MCF 10A (cell line): Measurements from ENCODE around the gene BCL2L13. TPM values are rescaled to one million over a fixed set of nuclear protein-coding genes. Genes with fewer than 3 reads are reported as not detected.
A peak's percentile ranks its signal among the peaks of the same experiment; 100 is the strongest.

Source experiments
- BruUV-seq: library from RNA; stranded (reverse); fragments of 400-500 nt; replicated peaks from 2 replicates; lab custom pipeline; 2021; lab: Mats Ljungman, UMichigan
- CTCF ChIA-PET: fragments of 300-600 bp; sonication (Branson Sonifier 250); formaldehyde crosslinking; extraction: SDS; loops from one replicate; lab custom pipeline; 2021; ENCODE audit warnings: antibody characterized with exemption, inconsistent platforms; lab: Yijun Ruan, JAX
- POLR2A ChIA-PET: fragments of 300-600, 350-650 bp; sonication (Branson Sonifier 250); formaldehyde crosslinking; extraction: SDS; loops from one replicate; lab custom pipeline; 2020; ENCODE audit warnings: antibody characterized with exemption, inconsistent platforms; lab: Yijun Ruan, JAX
- DNase-seq: peaks from one replicate; pipeline ENCODE4 v3.0.0-alpha.2; 2018; ENCODE audit not compliant: unreplicated experiment
- H3K27ac Mint-ChIP-seq: one replicate; pipeline ENCODE4 v1.8.0; 2022; ENCODE audit warnings: mild to moderate bottlenecking, low read depth, mixed read lengths; ENCODE audit not compliant: unreplicated experiment
- H3K27me3 Mint-ChIP-seq: one replicate; pipeline ENCODE4 v1.8.0; 2022; ENCODE audit warnings: mixed read lengths; ENCODE audit not compliant: insufficient read depth, unreplicated experiment
- H3K36me3 Mint-ChIP-seq: one replicate; pipeline ENCODE4 v1.8.0; 2022; ENCODE audit warnings: mild to moderate bottlenecking, moderate library complexity, mixed read lengths; ENCODE audit not compliant: insufficient read depth, unreplicated experiment
- H3K4me1 Mint-ChIP-seq: one replicate; pipeline ENCODE4 v1.8.0; 2022; ENCODE audit warnings: mixed read lengths; ENCODE audit not compliant: insufficient read depth, unreplicated experiment
- H3K4me3 Mint-ChIP-seq: one replicate; pipeline ENCODE4 v1.8.0; 2022; ENCODE audit warnings: mild to moderate bottlenecking, moderate library complexity, mixed read lengths; ENCODE audit not compliant: unreplicated experiment
- H3K9me3 Mint-ChIP-seq: one replicate; pipeline ENCODE4 v1.8.0; 2022; ENCODE audit warnings: mixed read lengths; ENCODE audit not compliant: unreplicated experiment
- CTCF ChIP-seq: fragments of 200-600 bp; IDR thresholded peaks from one replicate; pipeline ENCODE4 v1.8.0; 2022; ENCODE audit warnings: antibody characterized with exemption, mild to moderate bottlenecking; ENCODE audit not compliant: unreplicated experiment
- intact Hi-C: fragments of 100-400 bp; cut with micrococcal nuclease; formaldehyde crosslinking; loops from 2 replicates; pipeline ENCODE4 v1.14.1; 2022
- total RNA-seq: library from RNA; stranded (reverse); gene quantifications from 2 replicates; pipeline ENCODE4 v1.2.3, GENCODE V29; 2022

BCL2L13 gene
- total RNA-seq, 1 experiment from 2014 or later, result 75.1 TPM

DNA sequence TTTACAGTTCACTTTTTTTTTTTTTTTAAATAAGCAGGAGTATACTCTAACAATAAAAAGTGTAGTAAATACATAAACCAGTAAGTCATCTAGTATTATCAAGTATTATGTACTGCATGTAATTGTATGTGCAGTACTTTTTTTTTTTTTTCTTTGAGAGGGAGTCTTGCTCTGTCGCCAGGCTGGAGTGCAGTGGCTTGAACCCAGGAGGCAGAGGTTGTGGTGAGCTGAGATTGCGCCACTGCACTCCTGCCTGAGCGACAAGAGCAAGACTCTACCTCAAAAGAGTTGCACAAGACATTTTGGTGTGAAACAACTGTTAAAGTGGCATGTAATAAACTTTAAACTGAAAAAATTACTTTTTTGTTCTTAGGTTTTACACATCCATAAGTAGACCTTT is 16.7 kb downstream of the BCL2L13 start:
- ChIA-PET POLR2A (interaction anchor here (1.1 to 2.5 kb wide), 3 partner anchors 8 to 16 kb away, joined by 3 to 10 read pairs (median 4); partner anchors contain the start of gene BCL2L13), CTCF (interaction anchor here (0.7 to 0.9 kb wide), 2 partner anchors 12 to 22 kb away, joined by 3 read pairs; no protein-coding TSS in a partner anchor)
- Mint-ChIP-seq H3K4me1 (no peaks in the 10 kb centered on the region), H3K27ac (no peak overlapping the region), H3K36me3 (peaks cover 63% of the 10 kb centered on the region), H3K27me3 (no peaks in the 10 kb centered on the region), H3K4me3 (no peak overlapping the region), H3K9me3 (peaks cover 7% of the 10 kb centered on the region)
- no peak for TF ChIP-seq CTCF
- peak; percentile 46 for DNase-seq
- intact Hi-C loops, result no loop called here
- BruUV-seq, result no TSS peak

DNA sequence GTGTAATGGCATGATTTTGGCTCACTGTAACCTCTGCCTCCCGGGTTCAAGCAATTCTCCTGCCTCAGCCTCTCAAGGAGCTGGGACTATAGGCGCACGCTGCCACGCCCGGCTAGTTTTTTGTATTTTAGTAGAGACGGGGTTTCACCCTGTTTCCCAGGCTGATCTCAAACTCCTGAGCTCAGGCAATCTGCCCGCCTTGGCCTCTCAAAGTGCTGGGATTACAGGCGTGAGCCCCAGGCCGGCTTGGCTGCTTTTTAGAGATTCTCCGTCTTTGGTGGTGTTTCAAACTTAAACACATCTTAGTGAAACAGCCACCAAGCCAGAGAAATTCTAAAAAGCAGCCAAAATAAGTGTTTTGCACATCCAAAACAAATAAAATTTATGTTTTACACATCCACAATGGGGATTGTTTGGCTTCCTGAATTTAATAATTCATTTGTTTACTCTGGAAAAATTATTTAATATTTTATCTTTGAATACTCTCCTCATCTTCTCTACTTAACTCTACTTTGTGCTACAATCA is 18.4 kb downstream of the BCL2L13 start:
- H3K27me3 Mint-ChIP-seq, result no peaks in the 10 kb centered on the region
- DNase-seq, result no peak
- peaks cover 7% of the 10 kb centered on the region for H3K9me3 Mint-ChIP-seq
- peaks cover 72% of the 10 kb centered on the region for H3K36me3 Mint-ChIP-seq
- H3K4me1 Mint-ChIP-seq, result no peaks in the 10 kb centered on the region
- POLR2A ChIA-PET, result interaction anchor here (2.5 kb wide), 1 partner anchor 18 kb away, joined by 10 read pairs; the partner anchor contains the start of gene BCL2L13
- CTCF ChIA-PET, result no interaction called here
- intact Hi-C loops, result no loop called here
- H3K27ac Mint-ChIP-seq, result no peak overlapping the region
- BruUV-seq, result TSS peak; percentile 42
- no peak for TF ChIP-seq CTCF
- no peak overlapping the region for H3K4me3 Mint-ChIP-seq

GRCh38 chr22:17664414-17665055 is 26.0 kb downstream of the BCL2L13 start:
- H3K27me3 Mint-ChIP-seq, result no peaks in the 10 kb centered on the region
- no peak for TF ChIP-seq CTCF
- no peak overlapping the region for H3K27ac Mint-ChIP-seq
- DNase-seq, result no peak
- ChIA-PET POLR2A (interaction anchor here (1.2 kb wide), 1 partner anchor 11 kb away, joined by 5 read pairs; no protein-coding TSS in a partner anchor), CTCF (interaction anchor here (0.7 to 0.8 kb wide), 2 partner anchors 106 to 492 kb away, joined by 3 read pairs; no protein-coding TSS in a partner anchor)
- intact Hi-C loops, result no loop called here
- no peak overlapping the region for H3K4me3 Mint-ChIP-seq
- peaks cover 94% of the 10 kb centered on the region for H3K36me3 Mint-ChIP-seq
- peaks cover 8% of the 10 kb centered on the region for H3K4me1 Mint-ChIP-seq
- no TSS peak for BruUV-seq
- no peaks in the 10 kb centered on the region for H3K9me3 Mint-ChIP-seq

GRCh38 chr22:17665248-17665647 is 26.7 kb downstream of the BCL2L13 start:
- ChIA-PET CTCF (interaction anchor here (0.7 kb wide), 1 partner anchor 493 kb away, joined by 3 read pairs; no protein-coding TSS in a partner anchor), POLR2A (no interaction called here)
- no TSS peak for BruUV-seq
- Mint-ChIP-seq H3K4me1 (peaks cover 8% of the 10 kb centered on the region), H3K27me3 (no peaks in the 10 kb centered on the region), H3K36me3 (peaks cover 92% of the 10 kb centered on the region), H3K9me3 (no peaks in the 10 kb centered on the region), H3K27ac (no peak overlapping the region), H3K4me3 (no peak overlapping the region)
- no peak for TF ChIP-seq CTCF
- DNase-seq, result no peak
- intact Hi-C loops, result no loop called here
